ENCODE data around the gene FARS2.

The FARS2 gene

GRCh38 chr6:5624256-5624655 is 362.9 kb downstream of the FARS2 start:
- no peak for TF ChIP-seq CTCF (IDR thresholded peaks at IDR 0.05)
- Mint-ChIP-seq H3K9me3 (no peaks in the 10 kb centered on the region), H3K4me1 (peaks cover 18% of the 10 kb centered on the region), H3K27me3 (ENCODE audit: low read depth, poor library complexity) (no peaks in the 10 kb centered on the region), H3K27ac (no peak overlapping the region), H3K4me3 (no peak overlapping the region), H3K36me3 (ENCODE audit: low read depth) (peaks cover 24% of the 10 kb centered on the region)
- no peak for DNase-seq

- H3K27ac Mint-ChIP-seq = no peak overlapping the region
- H3K4me3 Mint-ChIP-seq = no peak overlapping the region
- no peak for DNase-seq
Measured at GRCh38 chr6:5626727-5627426, 365.6 kb downstream of the FARS2 start.

GRCh38 chr6:5630636-5631035 is 369.3 kb downstream of the FARS2 start:
- Mint-ChIP-seq H3K27ac (no peak overlapping the region), H3K27me3 (ENCODE audit: low read depth, poor library complexity) (peaks cover 9% of the 10 kb centered on the region), H3K9me3 (no peaks in the 10 kb centered on the region), H3K4me3 (no peak overlapping the region), H3K36me3 (ENCODE audit: low read depth) (no peaks in the 10 kb centered on the region), H3K4me1 (peaks cover 11% of the 10 kb centered on the region)
- no peak for DNase-seq
- TF ChIP-seq CTCF (IDR thresholded peaks at IDR 0.05) = no peak

More at GRCh38 chr6:5626727-5627426, 365.6 kb downstream of the FARS2 start:
- TF ChIP-seq CTCF (IDR thresholded peaks at IDR 0.05) = no peak
- no peaks in the 10 kb centered on the region for H3K9me3 Mint-ChIP-seq
- H3K4me1 Mint-ChIP-seq = peaks cover 22% of the 10 kb centered on the region
- peaks cover 5% of the 10 kb centered on the region for H3K27me3 Mint-ChIP-seq (ENCODE audit: low read depth, poor library complexity)
- H3K36me3 Mint-ChIP-seq (ENCODE audit: low read depth) = peaks cover 10% of the 10 kb centered on the region

GRCh38 chr6:5632348-5632935 is 371.1 kb downstream of the FARS2 start:
- Mint-ChIP-seq H3K4me1 (peaks cover 20% of the 10 kb centered on the region), H3K4me3 (no peak overlapping the region), H3K27ac (no peak overlapping the region), H3K27me3 (ENCODE audit: low read depth, poor library complexity) (peaks cover 13% of the 10 kb centered on the region), H3K9me3 (no peaks in the 10 kb centered on the region), H3K36me3 (ENCODE audit: low read depth) (no peaks in the 10 kb centered on the region)
- DNase-seq = no peak
- TF ChIP-seq CTCF (IDR thresholded peaks at IDR 0.05) = no peak

- peaks cover 13% of the 10 kb centered on the region for H3K27me3 Mint-ChIP-seq (ENCODE audit: low read depth, poor library complexity)
- no peak overlapping the region for H3K27ac Mint-ChIP-seq
- peaks cover 18% of the 10 kb centered on the region for H3K4me1 Mint-ChIP-seq
- H3K4me3 Mint-ChIP-seq = no peak overlapping the region
- H3K36me3 Mint-ChIP-seq (ENCODE audit: low read depth) = peaks cover under 1% of the 10 kb centered on the region
- DNase-seq = no peak
- TF ChIP-seq CTCF (IDR thresholded peaks at IDR 0.05) = no peak
- H3K9me3 Mint-ChIP-seq = peaks cover 4% of the 10 kb centered on the region
Measured at GRCh38 chr6:5634525-5634924, 373.2 kb downstream of the FARS2 start.
